Tibial nerve (tissue), 4 donors: ENCODE data around the gene TTC7B. TPM values are rescaled to one million over a fixed set of nuclear protein-coding genes. Genes with fewer than 3 reads are reported as not detected.
"Not testable (repeated sequence)": the region's sequence is repeated elsewhere in the genome, so short reads cannot be mapped to it uniquely, and the experiment has no call there.

Experiments used
- DNase-seq, 2 donors: peaks; one replicate each; pipeline ENCODE4 v3.0.0-alpha.2; 2019; ENCODE audit warnings: low spot score in 2 of 2
- H3K27ac ChIP-seq, 4 donors: fragments of 200-600 bp; sonication (generic) in 3 of 4; one replicate each; pipeline ENCODE4 v1.5.1; 2017 to 2019; ENCODE audit warnings: mild to moderate bottlenecking in 1 of 4
- H3K27me3 ChIP-seq, 2 donors: fragments of 200-600 bp; sonication (generic) in 1 of 2; one replicate each; pipeline versions ENCODE4 v1.5.1 to v1.6.0; 2017 to 2019
- H3K36me3 ChIP-seq, 3 donors: fragments of 200-600 bp; sonication (generic); one replicate each; pipeline ENCODE4 v1.5.1; 2018 to 2019
- H3K4me1 ChIP-seq, 4 donors: fragments of 200-600 bp; sonication (generic) in 3 of 4; one replicate each; pipeline ENCODE4 v1.5.1; 2017 to 2019
- H3K4me3 ChIP-seq, 4 donors: fragments of 200-600 bp; sonication (generic) in 3 of 4; one replicate each; pipeline ENCODE4 v1.5.1; 2017 to 2019; ENCODE audit warnings: mild to moderate bottlenecking in 1 of 4, moderate library complexity in 1 of 4
- H3K9me3 ChIP-seq, 4 donors: fragments of 200-600 bp; sonication (generic) in 3 of 4; one replicate each; pipeline ENCODE4 v1.5.1; 2017 to 2019
- CTCF ChIP-seq, 5 experiments: fragments of 200-600 bp in 3 of 5; fragments of 450-650 bp in 2 of 5; sonication (generic) in 3 of 5; IDR thresholded peaks; one replicate each; pipeline ENCODE4 v1.5.1; 2016 to 2019; ENCODE audit warnings: antibody characterized with exemption in 5 of 5, mild to moderate bottlenecking in 3 of 5, moderate library complexity in 2 of 5
- EP300 ChIP-seq, 2 donors: sonication (generic); formaldehyde crosslinking; IDR thresholded peaks; one replicate each; pipeline ENCODE4 v1.6.1; 2017; ENCODE audit warnings: antibody characterized with exemption in 2 of 2, mild to moderate bottlenecking in 1 of 2
- POLR2A ChIP-seq, 2 donors: fragments of 450-650 bp; IDR thresholded peaks; one replicate each; pipeline ENCODE4 v1.6.1; 2017; ENCODE audit warnings: antibody characterized with exemption in 2 of 2, mild to moderate bottlenecking in 2 of 2, moderate library complexity in 2 of 2
- whole genome bisulfite sequencing, 2 donors: methylation state at CpG; one replicate each; pipeline ENCODE4 v1.1.5; 2018; 5-methylcytosine and 5-hydroxymethylcytosine counted together
- total RNA-seq, 4 donors: library from RNA; depleted of rRNA; stranded (reverse); fragments of >200 nt; gene quantifications; one replicate each; pipeline ENCODE4 v1.1.0, GENCODE V29; 2016

The TTC7B gene
- 10 to 100 TPM; 25.9 to 44.1 (median 34.4) TPM for total RNA-seq

GRCh38 chr14:90815822-90816662 lies at the start of gene TTC7B:
TSS of gene TTC7B (minus strand) at chr14:90816430. CDS start at chr14:90816295, 135 bp downstream.
- Histone ChIP-seq H3K4me1 (peaks cover 0 to 26% (median 9%) of the 10 kb centered on the region in 4 donors), H3K4me3 (peak within 1 kb of the TSS; percentile 55 to 79 (median 65)), H3K36me3 (no peaks in the 10 kb centered on the region), H3K27me3 (no peaks in the 10 kb centered on the region), H3K27ac (peak within 1 kb of the TSS in 2 of 4 donors; percentile 40 to 81), H3K9me3 (no peaks in the 10 kb centered on the region)
- TF ChIP-seq CTCF (IDR thresholded peaks at IDR 0.05) (peak in 4 of 5 experiments; percentile 25 to 88 (median 40)), EP300 (IDR thresholded peaks at IDR 0.05) (no peak)
- DNase-seq: no peak
- 0 to 1% methylated on average over 2 to 29 of the region's 111 CpGs for WGBS, 2 donors

GRCh38 chr14:90864741-90865140 lies 48.5 kb upstream of the TTC7B start:
- DNase-seq: no peak
- no peak for TF ChIP-seq EP300 (IDR thresholded peaks at IDR 0.05)
- TF ChIP-seq POLR2A (IDR thresholded peaks at IDR 0.05): no peak
- no peak for TF ChIP-seq CTCF (IDR thresholded peaks at IDR 0.05)
- WGBS, 2 donors: 99 to 100% methylated on average over 2 of the region's 2 CpGs
- no peak overlapping the region for H3K4me3 ChIP-seq
- no peak overlapping the region for H3K27ac ChIP-seq
- no peaks in the 10 kb centered on the region for H3K9me3 ChIP-seq
- H3K27me3 ChIP-seq: no peaks in the 10 kb centered on the region
- no peaks in the 10 kb centered on the region for H3K36me3 ChIP-seq
- peaks cover 0 to 9% (median 0%) of the 10 kb centered on the region in 4 donors for H3K4me1 ChIP-seq

GRCh38 chr14:90858511-90858910 lies 42.3 kb upstream of the TTC7B start:
- H3K9me3 ChIP-seq: no peaks in the 10 kb centered on the region
- H3K27me3 ChIP-seq: no peaks in the 10 kb centered on the region
- no peaks in the 10 kb centered on the region for H3K4me1 ChIP-seq
- DNase-seq: no peak
- H3K4me3 ChIP-seq: peak overlapping the region in 2 of 4 donors; percentile 14 to 27
- H3K27ac ChIP-seq: peak overlapping the region in 1 of 4 donors; percentile 47
- H3K36me3 ChIP-seq: no peaks in the 10 kb centered on the region
- 56 to 58% methylated on average over 5 of the region's 5 CpGs for WGBS, 2 donors
- TF ChIP-seq POLR2A (IDR thresholded peaks at IDR 0.05) (no peak), CTCF (IDR thresholded peaks at IDR 0.05) (no peak), EP300 (IDR thresholded peaks at IDR 0.05) (no peak)

GRCh38 chr14:90857866-90858265 lies 41.6 kb upstream of the TTC7B start:
- Histone ChIP-seq H3K27ac (peak overlapping the region in 2 of 4 donors; percentile 15 to 47), H3K4me1 (no peaks in the 10 kb centered on the region), H3K36me3 (no peaks in the 10 kb centered on the region), H3K9me3 (no peaks in the 10 kb centered on the region), H3K4me3 (peak overlapping the region in 2 of 4 donors; percentile 14 to 27), H3K27me3 (no peaks in the 10 kb centered on the region)
- WGBS, 2 donors: 42 to 52% methylated on average over 6 of the region's 6 CpGs
- no peak for TF ChIP-seq POLR2A (IDR thresholded peaks at IDR 0.05)
- DNase-seq: no peak

GRCh38 chr14:90856115-90856514 lies 39.9 kb upstream of the TTC7B start:
- H3K4me1 ChIP-seq, H3K36me3 ChIP-seq, H3K4me3 ChIP-seq, H3K27ac ChIP-seq, H3K9me3 ChIP-seq, H3K27me3 ChIP-seq, DNase-seq: not testable (repeated sequence)
- WGBS, 2 donors: 90 to 91% methylated on average over 5 of the region's 5 CpGs

- no peak for TF ChIP-seq EP300 (IDR thresholded peaks at IDR 0.05)
- TF ChIP-seq POLR2A (IDR thresholded peaks at IDR 0.05): no peak
- TF ChIP-seq CTCF (IDR thresholded peaks at IDR 0.05): no peak
- Histone ChIP-seq H3K27ac (no peak overlapping the region), H3K27me3 (no peaks in the 10 kb centered on the region), H3K4me3 (no peak overlapping the region), H3K4me1 (no peaks in the 10 kb centered on the region), H3K36me3 (no peaks in the 10 kb centered on the region), H3K9me3 (no peaks in the 10 kb centered on the region)
- DNase-seq: no peak
These were observed 36.9 kb upstream of the TTC7B start for GRCh38 chr14:90853116-90853515.
